ENCODE measurements around the gene RBM19.

GRCh38 chr12:113932381-113933196 is 33.5 kb downstream of the RBM19 start:
- no peak for TF ChIP-seq CTCF (IDR thresholded peaks at IDR 0.05)
- no peak for TF ChIP-seq POLR2A (IDR thresholded peaks at IDR 0.05)

All from uterus (tissue), 2 donors.